Testis (tissue), 2 donors: Measurements from ENCODE around the gene POMT2.

Experiments used
- CTCF ChIP-seq, 3 experiments: fragments of 450-650 bp in 2 of 3; fragments of 200-600 bp in 1 of 3; sonication (generic) in 1 of 3; IDR thresholded peaks; one replicate each; pipeline ENCODE4 v1.5.1; 2016 to 2019; ENCODE audit warnings: antibody characterized with exemption in 3 of 3, mild to moderate bottlenecking in 2 of 3, moderate library complexity in 1 of 3
- POLR2A ChIP-seq: fragments of 450-650 bp; IDR thresholded peaks from one replicate; pipeline ENCODE4 v1.6.1; 2017; ENCODE audit warnings: antibody characterized with exemption, mild to moderate bottlenecking, moderate library complexity

- TF ChIP-seq CTCF (IDR thresholded peaks at IDR 0.05) (no peak), POLR2A (no peak)
Observed at GRCh38 chr14:77250927-77251326, 69.8 kb downstream of the POMT2 start.
